H1 (cell line): Measurements from ENCODE around the gene GPR160. TPM values are rescaled to one million over a fixed set of nuclear protein-coding genes. Genes with fewer than 3 reads are reported as not detected.

Source experiments
- EGR1 ChIP-seq: IDR thresholded peaks from 2 replicates; pipeline ENCODE4 v1.6.1; 2011; ENCODE audit warnings: low read depth, low read length, borderline replicate concordance
- JUN ChIP-seq: IDR thresholded peaks from 2 replicates; pipeline ENCODE4 v1.6.1; 2011; ENCODE audit warnings: low read depth, mild to moderate bottlenecking, improper control_type of control experiment, low read length
- POU5F1 ChIP-seq: IDR thresholded peaks from 2 replicates; pipeline ENCODE4 v1.6.1; 2011; ENCODE audit warnings: low read depth, mild to moderate bottlenecking, low read length, moderate library complexity
- RAD21 ChIP-seq, 2 experiments: IDR thresholded peaks in 1 of 2; conservative IDR thresholded peaks in 1 of 2; 2 replicates each; pipeline ENCODE4 v1.6.1; 2011; ENCODE audit warnings: low read depth in 2 of 2, low read length in 2 of 2, improper control_type of control experiment in 1 of 2, inconsistent platforms in 1 of 2, mild to moderate bottlenecking in 1 of 2, moderate library complexity in 1 of 2
- SIRT6 ChIP-seq: IDR thresholded peaks from one replicate; pipeline ENCODE4 v1.7.1; 2012; ENCODE audit warnings: low read length, inconsistent platforms
- SP1 ChIP-seq: IDR thresholded peaks from 2 replicates; pipeline ENCODE4 v1.6.1; 2011; ENCODE audit warnings: low read depth, low read length
- polyA plus RNA-seq, 7 experiments: library from polyadenylated mRNA; depleted of rRNA in 3 of 7; stranded (reverse) in 5 of 7; unstranded in 2 of 7; fragments of >200 nt in 5 of 7; fragments of 200-250 nt in 2 of 7; gene quantifications; 1 replicate in 5 of 7; 2 replicates in 1 of 7; 4 replicates in 1 of 7; pipeline versions ENCODE4 v1.2.1 to v1.2.3, GENCODE V29; 2011 to 2013; ENCODE audit warnings: missing spikeins in 2 of 7, mixed read lengths in 2 of 7
- total RNA-seq: library from RNA; stranded (reverse); fragmentation: NEBNext Ultra II Directional; extraction: Animal tissue kit (Norgen Biotek cat#: 25700); gene quantifications from 2 replicates; pipeline ENCODE4 v1.2.1, GENCODE V29; 2021

Gene GPR160
- total and polyA plus RNA-seq, 2 of the 8 experiments (the other 6 are each of a cell fraction or from before 2014, with no cell fraction given) = 14.3 to 16.6 TPM

DNA sequence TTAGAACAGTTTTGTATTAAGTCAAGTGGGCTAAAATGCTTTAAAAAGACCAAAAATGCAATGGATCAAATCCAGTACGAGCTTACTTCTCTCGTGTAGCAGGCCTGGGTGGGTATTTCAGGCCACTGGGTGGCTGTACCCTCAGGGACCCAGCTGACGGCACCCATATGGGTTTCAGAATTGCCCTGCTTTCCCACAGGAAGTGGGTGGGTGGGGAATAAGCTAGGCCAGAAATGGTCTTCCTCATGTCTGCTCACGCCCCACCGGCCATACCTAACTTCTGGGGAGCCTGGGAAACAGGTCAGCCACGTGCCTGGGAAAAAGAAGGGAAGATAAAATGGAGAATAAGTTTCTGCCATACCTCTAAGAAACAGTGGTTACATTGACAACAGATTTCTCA, 20.3 kb downstream of the GPR160 start (continued):
- TF ChIP-seq POU5F1 = no peak
- no peak for TF ChIP-seq SIRT6
- TF ChIP-seq EGR1 = no peak
- no peak for TF ChIP-seq SP1
- TF ChIP-seq JUN = no peak
- TF ChIP-seq RAD21 (IDR thresholded peaks at IDR 0.05 in 1 of 2, conservative IDR thresholded peaks at IDR 0.05 in 1 of 2; ENCODE audit: low read depth in 2 of 2, low read length in 2 of 2) = no peak
